Measurements from ENCODE around the gene PRPF8.

DNA sequence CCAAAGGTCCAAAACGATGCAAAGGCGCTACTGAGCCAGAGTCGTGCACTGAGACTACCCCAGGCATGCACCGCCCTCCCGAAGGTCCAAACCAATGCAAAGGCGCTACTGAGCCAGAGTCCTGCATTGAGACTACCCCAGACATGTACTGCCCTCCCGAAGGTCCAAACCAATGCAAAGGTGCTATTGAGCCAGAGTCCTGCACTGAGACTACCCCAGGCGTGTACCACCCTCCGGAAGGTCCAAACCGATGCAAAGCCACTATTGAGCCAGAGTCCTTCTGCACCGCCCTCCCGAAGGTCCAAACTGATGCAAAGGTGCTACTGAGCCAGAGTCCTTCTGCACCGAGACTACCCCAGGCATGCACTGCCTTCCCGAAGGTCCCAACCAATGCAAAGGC, 83.1 kb downstream of the PRPF8 start:
- no peak for TF ChIP-seq POLR2A (IDR thresholded peaks at IDR 0.05)
- TF ChIP-seq, protein P1, sequence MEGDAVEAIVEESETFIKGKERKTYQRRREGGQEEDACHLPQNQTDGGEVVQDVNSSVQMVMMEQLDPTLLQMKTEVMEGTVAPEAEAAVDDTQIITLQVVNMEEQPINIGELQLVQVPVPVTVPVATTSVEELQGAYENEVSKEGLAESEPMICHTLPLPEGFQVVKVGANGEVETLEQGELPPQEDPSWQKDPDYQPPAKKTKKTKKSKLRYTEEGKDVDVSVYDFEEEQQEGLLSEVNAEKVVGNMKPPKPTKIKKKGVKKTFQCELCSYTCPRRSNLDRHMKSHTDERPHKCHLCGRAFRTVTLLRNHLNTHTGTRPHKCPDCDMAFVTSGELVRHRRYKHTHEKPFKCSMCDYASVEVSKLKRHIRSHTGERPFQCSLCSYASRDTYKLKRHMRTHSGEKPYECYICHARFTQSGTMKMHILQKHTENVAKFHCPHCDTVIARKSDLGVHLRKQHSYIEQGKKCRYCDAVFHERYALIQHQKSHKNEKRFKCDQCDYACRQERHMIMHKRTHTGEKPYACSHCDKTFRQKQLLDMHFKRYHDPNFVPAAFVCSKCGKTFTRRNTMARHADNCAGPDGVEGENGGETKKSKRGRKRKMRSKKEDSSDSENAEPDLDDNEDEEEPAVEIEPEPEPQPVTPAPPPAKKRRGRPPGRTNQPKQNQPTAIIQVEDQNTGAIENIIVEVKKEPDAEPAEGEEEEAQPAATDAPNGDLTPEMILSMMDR (IDR thresholded peaks at IDR 0.05) = no peak

All from gastroesophageal sphincter (tissue), 3 donors.